ENCODE measurements around the gene POLD4. TPM values are rescaled to one million over a fixed set of nuclear protein-coding genes. Genes with fewer than 3 reads are reported as not detected.

The POLD4 gene
- total RNA-seq, 1 donor from 2014 or later, result 3.7 TPM

- DNase-seq (ENCODE audit: low spot score in 2 of 2) (no peak), FAIRE-seq (no peak)
Measured at GRCh38 chr11:67390947-67391303, 37.6 kb upstream of the POLD4 start.

DNA sequence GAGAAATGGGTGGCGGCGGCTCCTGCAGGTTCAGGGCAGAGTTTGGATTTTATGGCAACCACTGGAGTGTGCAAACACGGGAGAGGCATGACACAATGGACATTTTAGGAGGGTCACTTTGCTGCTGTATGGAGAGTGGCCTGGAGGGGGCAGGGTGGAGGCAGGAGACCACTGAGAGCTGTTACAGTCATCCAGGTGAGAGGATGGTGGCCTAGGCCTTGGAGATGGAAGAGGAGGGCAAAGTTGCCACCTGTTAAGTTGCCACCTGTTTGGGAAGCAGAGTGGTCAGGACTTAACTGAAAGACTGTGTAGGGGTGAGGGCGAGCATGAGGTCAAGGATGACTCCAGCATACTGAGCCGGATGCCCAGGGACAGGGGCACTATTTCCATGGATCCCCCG, 36.1 kb upstream of the POLD4 start:
- no peak for FAIRE-seq

DNA sequence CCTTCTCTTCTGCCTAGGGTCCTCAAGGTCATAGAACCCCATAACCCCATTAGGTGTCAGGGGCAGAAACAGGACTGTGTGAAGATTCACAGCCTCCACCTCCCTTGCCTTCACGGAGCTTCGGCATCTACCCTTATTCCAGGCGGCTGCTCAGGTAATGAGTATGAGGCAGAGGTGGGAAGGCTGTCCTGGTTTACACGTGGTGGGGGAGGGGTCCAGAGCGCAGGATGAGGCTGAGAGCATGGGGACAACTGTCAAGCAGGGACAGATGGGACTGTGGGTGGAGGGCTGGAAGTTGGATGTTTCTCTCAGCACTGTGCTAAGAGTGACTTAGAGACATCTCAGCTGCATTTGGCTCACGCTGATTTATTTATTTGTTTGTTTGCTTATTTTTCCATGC, 34.2 kb upstream of the POLD4 start:
- FAIRE-seq (no peak), DNase-seq (ENCODE audit: low spot score in 2 of 2) (no peak)

More for the DNA sequence above, 36.1 kb upstream of the POLD4 start:
- no peak for DNase-seq (ENCODE audit: low spot score in 2 of 2)

- DNase-seq (ENCODE audit: low spot score in 2 of 2) (no peak), FAIRE-seq (no peak)
Measured at GRCh38 chr11:67387069-67387468, 33.7 kb upstream of the POLD4 start.

- FAIRE-seq (no peak), DNase-seq (ENCODE audit: low spot score in 2 of 2) (no peak)
Measured at GRCh38 chr11:67384851-67385366, 31.6 kb upstream of the POLD4 start.

DNA sequence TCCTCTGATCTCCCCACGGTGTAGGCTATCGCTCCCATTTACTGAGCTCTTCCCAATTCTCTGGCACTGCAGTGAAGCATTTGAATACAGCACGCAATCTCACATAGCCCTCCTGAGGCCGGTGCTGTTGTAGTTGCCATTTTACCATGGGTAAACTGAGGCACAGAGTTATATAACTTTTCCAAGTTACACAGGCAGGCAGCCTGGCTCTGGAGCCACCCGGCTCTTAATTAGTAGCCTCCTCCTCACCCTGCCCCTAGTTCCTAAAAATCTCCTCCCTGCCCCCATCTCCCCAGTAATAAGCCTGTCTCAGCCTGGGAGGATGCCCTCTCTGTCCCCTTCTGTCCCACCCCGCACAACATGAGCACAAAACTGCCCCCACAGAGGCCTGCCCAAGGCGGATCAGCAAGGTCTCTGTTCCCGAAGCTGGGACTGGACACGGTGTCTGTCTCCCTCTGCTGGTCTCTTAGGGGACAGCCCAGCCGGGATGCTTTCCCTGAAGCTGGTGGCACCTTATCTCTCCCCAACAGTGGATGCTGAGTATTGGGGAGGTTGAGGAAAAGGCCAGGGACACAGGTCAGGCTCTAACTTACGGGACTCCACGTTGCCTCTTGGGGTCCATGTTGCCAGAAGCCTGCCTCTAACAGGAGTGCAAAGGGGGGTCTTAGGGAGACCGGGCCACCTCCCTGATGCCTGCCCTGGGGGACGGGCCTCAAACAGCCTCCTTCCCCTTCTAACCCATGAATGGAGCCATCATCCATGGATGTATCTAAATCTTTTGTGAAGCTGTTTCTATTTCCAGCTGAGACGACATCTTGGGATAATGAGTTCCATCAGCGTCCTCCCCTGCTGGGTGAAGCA, 29.2 kb upstream of the POLD4 start:
- FAIRE-seq, result no peak
- DNase-seq (ENCODE audit: low spot score in 2 of 2), result peak; percentile 70 to 85

DNA sequence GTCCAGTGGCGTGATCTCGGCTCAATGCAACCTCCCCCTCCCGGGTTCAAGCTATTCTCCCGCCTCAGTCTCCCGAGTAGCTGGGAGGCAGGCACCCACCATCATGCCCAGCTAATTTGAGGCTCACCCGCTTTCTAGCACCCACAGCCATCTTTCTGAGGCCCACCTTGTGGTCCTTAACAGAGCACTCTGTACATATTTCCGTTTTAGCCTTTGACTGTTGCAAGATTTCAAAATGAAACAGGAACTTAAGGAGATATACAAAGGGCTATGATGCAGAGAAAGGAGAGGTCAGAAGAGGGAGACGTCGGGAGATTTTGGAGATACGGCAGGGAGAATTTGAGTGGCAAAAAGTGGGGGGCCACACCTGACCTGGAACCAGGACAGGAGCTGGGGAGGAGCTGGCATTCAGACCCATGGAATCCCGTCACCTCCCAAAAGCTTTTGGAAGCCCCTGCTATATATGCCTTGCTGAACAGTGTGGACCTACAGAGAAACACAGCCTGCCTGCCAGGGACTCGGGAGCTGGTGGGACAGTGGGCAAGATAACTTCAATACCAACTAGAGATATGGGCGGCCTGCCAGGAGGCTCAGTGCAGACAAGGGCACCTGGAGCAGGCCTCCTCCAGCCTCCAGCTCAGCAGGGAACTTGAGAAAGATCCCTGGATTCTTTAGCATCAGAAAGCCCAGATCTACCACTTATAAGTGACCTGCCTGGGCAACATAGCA, 28.1 kb upstream of the POLD4 start:
- DNase-seq (ENCODE audit: low spot score in 2 of 2), result no peak

DNA sequence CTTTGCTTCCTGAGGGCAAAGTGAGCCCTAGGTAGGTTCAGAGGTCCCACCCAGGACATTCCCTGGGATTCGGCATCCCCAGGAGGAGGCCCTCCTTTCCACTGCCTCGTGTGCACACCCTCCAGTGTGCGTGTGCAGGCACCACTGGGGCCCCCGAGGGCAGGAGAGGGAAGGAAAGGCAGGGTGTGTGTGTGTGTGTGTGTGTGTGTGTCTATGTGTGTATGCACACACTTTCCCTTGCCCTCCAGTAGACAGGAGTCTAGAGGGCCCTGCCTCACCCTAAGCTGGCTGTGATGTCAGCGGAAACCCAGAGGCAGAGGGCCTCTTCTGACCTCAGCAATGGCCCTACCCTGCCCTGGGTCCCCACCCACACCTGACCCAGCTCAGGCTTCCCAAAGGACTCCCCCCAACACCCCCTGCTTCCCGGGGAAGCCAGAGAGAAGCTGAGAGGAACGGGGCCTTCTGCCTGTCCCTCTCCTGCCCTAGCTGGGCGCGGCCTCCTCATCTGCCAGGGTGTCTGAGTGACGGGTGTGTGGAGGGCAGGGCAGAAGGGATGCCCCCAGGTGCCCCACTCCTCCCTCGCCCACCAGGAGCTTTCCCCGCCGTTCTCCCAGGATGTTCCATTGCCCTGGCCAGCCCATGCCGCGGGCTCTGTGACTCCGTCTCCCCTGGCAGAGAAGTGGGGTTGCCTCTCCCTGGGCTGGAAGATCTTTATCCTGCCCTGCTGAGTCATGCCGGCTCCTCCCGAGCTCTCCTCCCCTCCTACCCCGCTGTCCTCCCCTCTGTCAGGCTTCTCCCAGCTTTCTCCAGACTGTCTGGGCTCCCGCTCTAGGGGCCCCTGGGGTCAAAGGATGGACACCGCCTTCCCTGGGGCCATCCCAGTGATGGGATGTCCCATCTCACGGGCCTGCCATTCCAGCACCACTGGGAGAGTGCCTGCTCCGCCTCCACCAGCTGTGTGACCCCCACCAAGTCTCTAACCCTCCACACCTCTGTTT, 26.0 kb upstream of the POLD4 start:
- FAIRE-seq (no peak), DNase-seq (ENCODE audit: low spot score in 2 of 2) (no peak)

More for the DNA sequence above, 28.1 kb upstream of the POLD4 start:
- FAIRE-seq, result no peak

GRCh38 chr11:67378544-67378943, 25.2 kb upstream of the POLD4 start:
- no peak for FAIRE-seq
- DNase-seq (ENCODE audit: low spot score in 2 of 2), result no peak

DNA sequence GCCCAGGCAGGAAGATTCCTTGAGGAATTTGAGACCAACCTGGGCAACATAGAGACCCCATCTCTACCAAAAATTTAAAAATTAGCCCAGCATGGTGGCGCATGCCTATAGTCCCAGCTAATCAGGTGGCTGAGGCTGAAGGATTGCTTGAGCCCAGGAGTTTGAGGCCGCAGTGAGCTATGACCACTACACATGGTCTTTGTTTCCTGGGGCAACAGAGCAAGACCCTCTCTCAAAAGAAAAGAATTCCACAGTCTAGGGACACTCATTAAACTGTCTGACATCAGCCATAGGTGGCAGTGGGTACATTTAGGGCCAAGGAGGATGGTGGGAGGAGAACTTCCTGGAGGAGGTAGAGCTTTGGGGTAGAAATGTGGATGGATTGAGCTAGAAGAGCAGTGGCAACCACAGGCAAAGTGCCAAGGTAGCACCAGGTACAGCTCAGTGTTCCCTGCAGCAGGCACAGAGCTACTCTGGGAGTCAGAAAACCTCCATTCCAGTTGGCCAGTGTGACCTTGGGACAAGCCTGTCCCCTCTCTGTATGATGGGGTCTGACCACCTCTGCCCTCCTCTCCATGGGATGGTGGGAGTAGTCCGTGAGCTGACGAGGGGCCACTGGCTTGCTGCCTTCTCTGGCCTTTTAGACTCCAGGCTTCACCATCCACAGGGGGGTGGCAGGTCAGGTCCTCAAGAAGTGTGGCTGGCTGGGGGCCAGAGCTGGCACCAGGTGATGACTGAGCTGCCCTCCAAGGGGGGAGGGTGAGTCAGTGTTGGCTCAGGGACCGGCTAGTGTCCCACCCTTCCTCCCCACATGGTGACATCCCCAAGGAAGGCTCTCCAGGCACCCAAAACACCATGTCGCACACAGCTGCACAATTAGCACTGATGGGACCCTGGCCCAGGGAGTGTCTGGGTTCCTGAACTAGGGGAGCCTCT, 23.8 kb upstream of the POLD4 start:
- DNase-seq (ENCODE audit: low spot score in 2 of 2), result no peak
- no peak for FAIRE-seq

DNA sequence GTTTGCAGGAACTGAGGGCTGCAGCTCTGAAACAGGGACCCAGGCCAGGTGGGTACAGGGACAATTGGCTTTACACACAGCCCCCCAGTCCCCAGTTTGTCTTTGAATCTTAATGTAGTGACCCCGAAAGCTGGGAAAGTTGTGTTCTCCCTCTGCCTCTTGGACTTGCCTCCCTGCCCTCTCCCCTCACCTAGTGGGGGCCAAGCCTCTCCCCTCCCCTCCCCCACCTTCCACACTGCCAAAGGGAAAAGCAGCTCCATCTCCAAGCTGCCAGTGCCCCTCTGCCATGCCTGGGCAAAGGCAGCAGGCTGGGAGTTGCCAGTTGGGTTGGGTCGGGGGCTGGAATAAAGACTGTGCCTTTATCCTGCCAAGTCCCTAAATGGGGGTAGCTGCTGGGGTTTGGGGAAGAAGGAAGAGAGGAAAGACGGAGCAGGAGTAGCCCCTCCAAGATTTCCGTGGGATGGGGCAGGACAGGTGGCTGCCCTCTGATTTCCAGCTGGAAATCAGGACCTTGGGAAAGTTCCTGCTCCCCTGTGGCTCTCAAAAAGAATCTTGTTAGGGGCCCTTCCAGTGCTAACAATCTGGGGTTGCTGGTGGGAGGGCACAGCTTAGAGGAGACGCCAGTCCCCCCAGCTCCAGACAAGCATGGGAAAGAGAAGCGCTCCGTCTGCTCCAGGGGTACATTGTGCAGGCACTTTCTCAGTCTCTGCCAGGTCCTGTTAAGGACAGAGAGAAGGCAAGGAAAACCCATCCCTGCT, 22.9 kb upstream of the POLD4 start:
- FAIRE-seq (no peak), DNase-seq (ENCODE audit: low spot score in 2 of 2) (no peak)

GRCh38 chr11:67375320-67376055, 22.1 kb upstream of the POLD4 start:
- FAIRE-seq, result no peak
- no peak for DNase-seq (ENCODE audit: low spot score in 2 of 2)

DNA sequence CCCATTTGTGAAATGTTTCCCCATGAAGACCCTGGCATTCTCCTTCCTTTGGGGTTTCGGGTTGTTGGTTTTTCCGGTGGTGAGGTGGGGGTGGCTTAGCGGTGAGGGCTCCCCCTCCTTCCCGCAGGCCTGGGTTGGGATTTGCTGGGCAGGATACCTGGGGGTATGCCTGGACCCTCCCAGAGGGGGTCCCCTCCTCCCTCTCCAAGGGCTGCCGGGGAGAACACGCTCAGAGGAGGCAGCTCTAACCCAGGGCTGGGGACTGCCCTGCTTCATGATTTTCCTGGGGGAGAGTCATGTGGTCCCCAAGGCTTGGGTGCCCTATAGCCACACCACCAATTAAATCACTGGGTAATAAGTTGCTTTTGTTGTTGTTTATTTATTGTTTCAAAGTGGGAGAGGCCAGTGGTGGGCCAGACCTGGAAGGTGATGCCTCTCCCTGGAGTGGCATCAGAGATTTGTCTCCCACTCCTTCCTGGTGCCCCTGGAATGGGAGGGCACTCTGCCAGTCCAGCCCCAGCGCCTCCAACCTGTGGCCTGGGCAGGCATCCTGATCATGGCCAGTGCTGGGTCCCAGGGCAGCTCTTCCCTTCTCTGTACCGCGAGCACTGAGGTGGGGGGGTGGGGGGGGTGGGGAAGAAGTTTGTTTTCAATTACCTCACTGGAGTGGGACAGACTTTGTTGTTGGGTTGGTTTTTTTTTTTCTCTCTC, 21.4 kb upstream of the POLD4 start:
- DNase-seq (ENCODE audit: low spot score in 2 of 2), result no peak
- FAIRE-seq, result no peak

- DNase-seq (ENCODE audit: low spot score in 2 of 2), result peak; percentile 60 to 78
Measured at GRCh38 chr11:67373648-67374570, 20.6 kb upstream of the POLD4 start.

DNA sequence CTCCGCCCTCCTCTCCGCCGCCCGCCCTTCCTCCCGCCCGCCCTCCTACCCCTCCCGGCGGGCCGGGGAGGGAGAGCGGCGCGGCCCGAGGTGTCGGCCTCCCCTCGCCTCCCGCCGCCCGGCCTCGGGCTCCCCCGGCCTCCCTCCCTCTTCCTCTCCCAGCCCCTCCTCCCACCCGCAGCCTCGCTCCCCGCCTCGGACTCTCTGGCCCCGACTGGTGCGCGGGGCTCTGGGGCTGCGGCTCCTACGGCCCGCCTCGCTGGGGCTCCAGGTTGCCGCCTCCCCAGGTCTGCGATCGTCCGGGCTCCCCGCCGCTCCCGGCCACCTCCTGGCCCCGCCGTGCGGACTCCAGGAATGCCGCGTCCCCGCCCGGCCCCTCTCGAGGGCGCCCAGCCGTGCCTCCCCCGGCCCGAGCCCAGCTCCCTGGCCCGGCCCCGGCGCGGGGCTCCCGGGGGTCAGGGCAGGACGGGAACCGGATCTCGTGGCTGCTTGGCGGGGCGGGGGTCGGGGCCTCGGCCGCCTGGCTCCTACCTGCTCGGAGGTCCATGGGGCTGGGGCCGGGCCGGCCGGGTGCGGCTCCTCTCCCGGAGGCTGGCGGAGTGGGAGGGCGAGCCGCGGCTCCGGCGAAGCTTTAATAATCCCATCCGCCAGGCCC, 19.8 kb upstream of the POLD4 start, which contains the start of gene CLCF1:
TSS of gene CLCF1 (minus strand) at position 606 of the 655 bp plus-strand sequence. CDS start at position 547, 59 bp downstream.
- no peak for FAIRE-seq
- peak; percentile 80 to 83 for DNase-seq (ENCODE audit: low spot score in 2 of 2)

More at GRCh38 chr11:67373648-67374570, 20.6 kb upstream of the POLD4 start:
- no peak for FAIRE-seq
